HEK293T (cell line): Measurements from ENCODE around the gene MAN2A1.

Source experiments
- CTCF ChIA-PET: fragments of 350-600 bp; formaldehyde crosslinking; extraction: SDS; loops from one replicate; lab custom pipeline; 2021; ENCODE audit warnings: antibody characterized with exemption, inconsistent platforms; lab: Yijun Ruan, JAX
- POLR2A ChIA-PET: fragments of 350-600 bp; formaldehyde crosslinking; extraction: SDS; loops from one replicate; lab custom pipeline; 2020; ENCODE audit warnings: antibody characterized with exemption, inconsistent platforms; lab: Yijun Ruan, JAX
- DNase-seq: peaks from one replicate; pipeline ENCODE4 v3.0.0; 2012; ENCODE audit warnings: mixed read lengths; ENCODE audit errors: extremely low spot score
- ARNT ChIP-seq: fragments of 450-650 bp; IDR thresholded peaks from 2 replicates; pipeline ENCODE4 v1.6.1; 2017; ENCODE audit warnings: mild to moderate bottlenecking
- BHLHE40 ChIP-seq: fragments of 450-650 bp; IDR thresholded peaks from 2 replicates; pipeline ENCODE4 v1.6.1; 2016; ENCODE audit warnings: mild to moderate bottlenecking, moderate library complexity, borderline replicate concordance
- CTBP1 ChIP-seq: fragments of 450-650 bp; IDR thresholded peaks from 2 replicates; pipeline ENCODE4 v1.6.1; 2016; ENCODE audit warnings: borderline replicate concordance
- ELF4 ChIP-seq: fragments of 450-650 bp; IDR thresholded peaks from 2 replicates; pipeline ENCODE4 v1.6.1; 2017; ENCODE audit warnings: antibody characterized with exemption
- FOXA1 ChIP-seq: fragments of 450-650 bp; IDR thresholded peaks from 2 replicates; pipeline ENCODE4 v1.6.1; 2016; ENCODE audit warnings: mild to moderate bottlenecking
- FOXK2 ChIP-seq: fragments of 450-650 bp; IDR thresholded peaks from 2 replicates; pipeline ENCODE4 v1.6.1; 2016; ENCODE audit warnings: mild to moderate bottlenecking
- FOXM1 ChIP-seq: fragments of 450-650 bp; IDR thresholded peaks from 2 replicates; pipeline ENCODE4 v1.6.1; 2017; ENCODE audit warnings: mild to moderate bottlenecking, borderline replicate concordance
- HDGF ChIP-seq: fragments of 450-650 bp; IDR thresholded peaks from 2 replicates; pipeline ENCODE4 v1.6.1; 2017; ENCODE audit warnings: antibody characterized with exemption, borderline replicate concordance
- L3MBTL2 ChIP-seq: fragments of 450-650 bp; conservative IDR thresholded peaks from 2 replicates; pipeline ENCODE4 v1.6.1; 2016; ENCODE audit warnings: mild to moderate bottlenecking
- LEF1 ChIP-seq: fragments of 450-650 bp; IDR thresholded peaks from 2 replicates; pipeline ENCODE4 v1.6.1; 2017; ENCODE audit warnings: mild to moderate bottlenecking, borderline replicate concordance
- NFRKB ChIP-seq: fragments of 450-650 bp; IDR thresholded peaks from 2 replicates; pipeline ENCODE4 v1.6.1; 2016; ENCODE audit warnings: mild to moderate bottlenecking, moderate library complexity
- PKNOX1 ChIP-seq: fragments of 450-650 bp; IDR thresholded peaks from 2 replicates; pipeline ENCODE4 v1.6.1; 2016
- SP1 ChIP-seq: fragments of 450-650 bp; IDR thresholded peaks from 2 replicates; pipeline ENCODE4 v1.6.1; 2017
- SUZ12 ChIP-seq: fragments of 450-650 bp; IDR thresholded peaks from 2 replicates; pipeline ENCODE4 v1.6.1; 2016; ENCODE audit warnings: mild to moderate bottlenecking
- TARDBP ChIP-seq: fragments of 450-650 bp; IDR thresholded peaks from 2 replicates; pipeline ENCODE4 v1.6.1; 2016
- ZNF384 ChIP-seq: fragments of 450-650 bp; IDR thresholded peaks from 2 replicates; pipeline ENCODE4 v1.6.1; 2016

Gene MAN2A1

GRCh38 chr5:109718632-109719031 lies 28.9 kb downstream of the MAN2A1 start:
- ChIA-PET POLR2A (interaction anchor here (0.7 kb wide), 1 partner anchor 29 kb away, joined by 3 read pairs; the partner anchor contains the start of gene MAN2A1), CTCF (no interaction called here)
- no peak for TF ChIP-seq ZNF384
- no peak for TF ChIP-seq HDGF
- TF ChIP-seq FOXA1 = no peak
- no peak for TF ChIP-seq SUZ12
- TF ChIP-seq TARDBP = no peak
- no peak for TF ChIP-seq CTBP1
- no peak for TF ChIP-seq LEF1
- TF ChIP-seq ARNT = no peak
- no peak for TF ChIP-seq PKNOX1
- no peak for TF ChIP-seq SP1
- TF ChIP-seq L3MBTL2 = no peak
- no peak for TF ChIP-seq FOXM1
- TF ChIP-seq BHLHE40 = no peak
- TF ChIP-seq NFRKB = no peak
- no peak for TF ChIP-seq ELF4
- no peak for TF ChIP-seq FOXK2
- DNase-seq = no peak

- POLR2A ChIA-PET = no interaction called here
- CTCF ChIA-PET = interaction anchor here (1.0 kb wide), 1 partner anchor 29 kb away, joined by 3 read pairs; no protein-coding TSS in a partner anchor
Observed at GRCh38 chr5:109719978-109720377, 30.3 kb downstream of the MAN2A1 start.

GRCh38 chr5:109721741-109722140 lies 32.0 kb downstream of the MAN2A1 start:
- TF ChIP-seq L3MBTL2 (no peak), ARNT (no peak), CTBP1 (no peak), ZNF384 (no peak), FOXA1 (no peak), BHLHE40 (no peak), HDGF (no peak), PKNOX1 (no peak), FOXM1 (no peak)
- POLR2A ChIA-PET = no interaction called here
- no peak for DNase-seq
- CTCF ChIA-PET = no interaction called here

More at GRCh38 chr5:109719978-109720377, 30.3 kb downstream of the MAN2A1 start:
- no peak for DNase-seq
- TF ChIP-seq SUZ12 = no peak
- no peak for TF ChIP-seq TARDBP
- no peak for TF ChIP-seq FOXK2
- TF ChIP-seq NFRKB = no peak
- no peak for TF ChIP-seq L3MBTL2
- no peak for TF ChIP-seq ZNF384
- no peak for TF ChIP-seq FOXA1
- TF ChIP-seq PKNOX1 = no peak
- no peak for TF ChIP-seq CTBP1

GRCh38 chr5:109723606-109724005 lies 33.9 kb downstream of the MAN2A1 start:
- ChIA-PET POLR2A (no interaction called here), CTCF (no interaction called here)
- TF ChIP-seq SUZ12 = no peak
- DNase-seq = no peak

GRCh38 chr5:109725135-109725534 lies 35.4 kb downstream of the MAN2A1 start:
- no peak for DNase-seq
- TF ChIP-seq BHLHE40 = no peak
- ChIA-PET CTCF (no interaction called here), POLR2A (no interaction called here)

- ChIA-PET POLR2A (interaction anchor here (0.5 kb wide), 1 partner anchor 30 kb away, joined by 3 read pairs; no protein-coding TSS in a partner anchor), CTCF (no interaction called here)
- TF ChIP-seq SUZ12 (no peak), HDGF (no peak), FOXK2 (no peak), TARDBP (no peak), LEF1 (no peak), ZNF384 (no peak), BHLHE40 (no peak), FOXM1 (no peak), SP1 (no peak), L3MBTL2 (no peak), CTBP1 (no peak), ELF4 (no peak), FOXA1 (no peak), ARNT (no peak), NFRKB (no peak), PKNOX1 (no peak)
- no peak for DNase-seq
Observed at GRCh38 chr5:109739741-109740728, 50.3 kb downstream of the MAN2A1 start.
